HuH-7 (cell line): ENCODE data around the gene NFATC4.

Source experiments
- DNase-seq: peaks from one replicate; pipeline ENCODE4 v3.0.0; 2011; ENCODE audit warnings: low spot score

Gene NFATC4

GRCh38 chr14:24409956-24410355, 42.0 kb downstream of the NFATC4 start:
- no peak for DNase-seq

GRCh38 chr14:24411443-24412389, 43.7 kb downstream of the NFATC4 start:
- peak; percentile 78 for DNase-seq

GRCh38 chr14:24414077-24414476, 46.1 kb downstream of the NFATC4 start:
- no peak for DNase-seq

GRCh38 chr14:24414732-24415420, 46.9 kb downstream of the NFATC4 start:
- DNase-seq = no peak

- no peak for DNase-seq
Measured at GRCh38 chr14:24415421-24416253, 47.7 kb downstream of the NFATC4 start.

- no peak for DNase-seq
Measured at GRCh38 chr14:24416254-24416931, 48.4 kb downstream of the NFATC4 start.

- DNase-seq = no peak
Measured at GRCh38 chr14:24416932-24417619, 49.1 kb downstream of the NFATC4 start.

- no peak for DNase-seq
Measured at GRCh38 chr14:24417832-24418491, 50.0 kb downstream of the NFATC4 start.

- DNase-seq = no peak
Measured at GRCh38 chr14:24418492-24418873, 50.5 kb downstream of the NFATC4 start.

GRCh38 chr14:24422261-24422660, 54.3 kb downstream of the NFATC4 start:
- DNase-seq = no peak

GRCh38 chr14:24422694-24423601, 55.0 kb downstream of the NFATC4 start:
- DNase-seq = no peak

- no peak for DNase-seq
Measured at GRCh38 chr14:24425704-24426103, 57.7 kb downstream of the NFATC4 start.

GRCh38 chr14:24426150-24426911, 58.3 kb downstream of the NFATC4 start:
- no peak for DNase-seq

GRCh38 chr14:24426912-24427536, 59.0 kb downstream of the NFATC4 start:
- DNase-seq = peak; percentile 62

- DNase-seq = no peak
Measured at GRCh38 chr14:24427537-24428508, 59.8 kb downstream of the NFATC4 start.

- no peak for DNase-seq
Measured at GRCh38 chr14:24428628-24429394, 60.8 kb downstream of the NFATC4 start.
